Urothelium cell line (cell line): ENCODE data around the gene TSEN2.
"Not testable (repeated sequence)": the region's sequence is repeated elsewhere in the genome, so short reads cannot be mapped to it uniquely, and the experiment has no call there.

Experiments used
- DNase-seq: peaks from one replicate; pipeline ENCODE4 v3.0.0; 2011; ENCODE audit warnings: low spot score, mixed read lengths
- FAIRE-seq: peaks from 2 replicates; lab custom pipeline; 2011; peaks lifted over from hg19 to GRCh38; lab: Jason Lieb, UNC

The TSEN2 gene

DNA sequence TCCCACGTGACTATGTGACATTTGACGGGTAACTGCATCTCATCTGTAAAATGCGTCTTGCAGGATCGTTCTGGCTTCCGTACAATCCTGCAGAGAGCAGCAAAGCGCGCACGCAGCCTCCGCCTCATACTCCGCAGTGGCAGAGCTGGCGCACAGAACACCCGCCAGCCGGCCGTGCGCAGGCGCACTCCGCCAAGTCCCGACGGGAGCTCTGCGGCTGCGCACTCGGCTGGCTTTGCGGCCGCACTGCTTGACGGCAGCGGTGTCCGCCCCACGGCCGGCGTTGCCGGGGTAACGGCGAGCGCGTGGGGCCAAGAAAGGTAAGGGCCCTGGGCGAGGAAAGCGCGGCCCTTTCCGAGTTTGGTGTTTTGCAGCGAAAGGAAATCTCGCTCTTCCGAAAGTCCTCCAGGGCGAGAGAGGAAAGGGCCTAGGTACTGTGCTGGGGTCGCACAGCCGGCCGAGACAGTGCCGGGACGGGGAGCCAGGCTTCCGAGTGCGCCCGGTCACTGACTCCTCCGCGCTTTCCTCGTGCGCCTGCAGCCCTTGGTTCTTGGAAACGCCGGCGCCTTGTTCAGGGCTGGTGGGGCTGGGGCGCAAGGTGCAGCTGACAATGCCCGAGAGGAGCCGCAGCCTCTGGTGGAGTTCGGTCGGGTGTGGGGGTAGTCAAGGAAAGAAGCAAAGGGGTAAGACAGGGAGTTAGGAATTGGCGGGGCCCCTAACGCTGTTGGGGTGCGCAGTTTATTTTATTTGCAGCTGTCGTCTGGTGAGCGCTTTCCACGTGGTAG is at the start of gene TSEN2:
TSS of gene TSEN2 (plus strand) at position 283 of the 785 bp plus-strand sequence. CDS start 5,321 bp downstream, outside the sequence.
- DNase-seq: peak; percentile 99
- FAIRE-seq: peak; percentile 75

DNA sequence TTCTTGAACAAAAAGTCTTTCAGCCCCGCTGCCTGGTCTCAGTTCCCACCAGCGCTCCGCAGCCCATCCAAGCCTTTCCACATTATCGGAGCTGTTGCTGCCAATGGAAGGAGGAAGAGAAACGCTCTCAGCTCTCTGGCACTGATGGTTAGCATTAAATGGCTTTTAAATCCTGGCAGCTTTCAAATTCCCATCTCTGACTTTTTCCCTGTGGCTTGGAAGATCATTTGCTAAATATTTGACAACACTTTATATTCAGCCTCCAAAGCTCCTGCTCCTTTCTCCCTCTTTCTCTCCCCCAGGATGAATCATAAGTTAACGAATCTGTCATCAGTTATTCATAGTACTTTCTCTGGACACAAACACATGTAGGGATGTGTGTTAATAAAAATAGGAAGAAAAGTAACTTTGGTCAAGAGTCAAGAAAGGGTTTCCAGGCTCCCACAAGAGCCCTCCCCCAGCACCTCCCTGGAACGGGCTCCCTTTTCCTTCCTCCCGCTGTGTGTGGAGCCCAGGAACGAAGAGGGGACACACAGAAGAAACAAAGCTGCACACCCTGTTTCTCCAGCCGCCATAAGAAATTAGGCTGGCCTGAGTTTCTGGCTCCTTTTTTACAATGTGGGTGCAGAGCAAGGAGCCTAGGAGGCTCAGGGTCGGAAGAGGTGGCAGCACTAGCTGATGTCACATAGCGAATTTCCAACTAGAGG is 47.6 kb upstream of the TSEN2 start:
- FAIRE-seq: no peak
- DNase-seq: no peak

DNA sequence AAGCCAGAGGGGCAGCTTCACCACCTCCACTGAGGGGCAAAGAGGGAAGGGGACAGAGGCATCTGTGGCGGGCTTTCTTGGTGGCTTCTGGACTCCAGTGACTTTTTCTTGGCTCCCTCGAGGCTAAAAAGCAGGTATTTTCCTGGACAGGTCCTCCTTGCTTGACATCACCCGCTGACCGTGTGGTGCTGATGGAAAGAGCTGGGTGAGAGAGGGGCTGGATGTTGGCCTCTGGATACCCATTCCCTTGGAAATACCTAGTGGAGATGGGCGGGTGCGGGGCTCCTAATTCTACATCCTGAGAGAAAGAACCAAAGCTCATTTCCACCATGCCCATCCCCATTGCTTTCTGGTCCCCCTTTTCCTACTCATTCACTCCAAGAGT is 47.1 kb upstream of the TSEN2 start:
- DNase-seq (no peak), FAIRE-seq (no peak)

DNA sequence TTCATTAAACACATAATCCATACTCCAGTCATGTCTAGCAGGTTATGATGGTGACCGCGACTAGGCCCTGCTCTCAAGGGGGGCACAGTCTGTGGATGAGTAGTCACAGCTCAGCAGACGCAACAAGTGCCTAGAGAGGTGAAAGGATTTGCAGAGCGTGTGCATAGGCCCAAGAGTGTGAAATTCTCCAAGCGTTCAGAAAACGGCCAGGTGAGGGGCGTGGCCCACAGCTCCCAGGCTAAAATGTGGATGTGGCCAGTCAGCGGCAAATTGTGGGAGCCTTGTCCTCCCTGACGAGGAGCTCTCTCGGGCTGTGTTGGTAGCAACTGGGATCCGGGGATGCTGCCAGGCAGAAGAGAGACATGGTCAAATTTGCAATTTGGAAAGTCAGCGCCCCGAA is 46.4 kb upstream of the TSEN2 start:
- FAIRE-seq (no peak), DNase-seq (no peak)

DNA sequence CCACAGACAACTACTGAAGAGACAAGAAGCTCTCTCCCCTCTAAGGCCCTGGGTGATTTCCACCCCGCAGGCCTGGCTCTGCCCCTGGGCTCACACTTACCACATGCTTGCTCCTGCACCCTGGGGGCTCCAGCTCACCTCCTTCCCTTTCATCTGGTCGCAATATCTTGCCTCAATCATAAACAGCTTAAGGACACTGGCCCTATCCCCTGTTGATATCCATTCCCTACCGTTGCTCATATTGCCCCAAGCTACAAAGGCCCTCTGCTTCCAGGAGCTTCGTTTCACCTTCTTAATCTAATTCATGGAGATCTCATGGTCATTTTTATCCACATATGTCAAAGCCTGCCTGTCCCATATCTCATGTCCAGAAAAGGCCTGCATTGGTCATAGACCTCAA is 46.0 kb upstream of the TSEN2 start:
- no peak for FAIRE-seq
- DNase-seq: no peak

DNA sequence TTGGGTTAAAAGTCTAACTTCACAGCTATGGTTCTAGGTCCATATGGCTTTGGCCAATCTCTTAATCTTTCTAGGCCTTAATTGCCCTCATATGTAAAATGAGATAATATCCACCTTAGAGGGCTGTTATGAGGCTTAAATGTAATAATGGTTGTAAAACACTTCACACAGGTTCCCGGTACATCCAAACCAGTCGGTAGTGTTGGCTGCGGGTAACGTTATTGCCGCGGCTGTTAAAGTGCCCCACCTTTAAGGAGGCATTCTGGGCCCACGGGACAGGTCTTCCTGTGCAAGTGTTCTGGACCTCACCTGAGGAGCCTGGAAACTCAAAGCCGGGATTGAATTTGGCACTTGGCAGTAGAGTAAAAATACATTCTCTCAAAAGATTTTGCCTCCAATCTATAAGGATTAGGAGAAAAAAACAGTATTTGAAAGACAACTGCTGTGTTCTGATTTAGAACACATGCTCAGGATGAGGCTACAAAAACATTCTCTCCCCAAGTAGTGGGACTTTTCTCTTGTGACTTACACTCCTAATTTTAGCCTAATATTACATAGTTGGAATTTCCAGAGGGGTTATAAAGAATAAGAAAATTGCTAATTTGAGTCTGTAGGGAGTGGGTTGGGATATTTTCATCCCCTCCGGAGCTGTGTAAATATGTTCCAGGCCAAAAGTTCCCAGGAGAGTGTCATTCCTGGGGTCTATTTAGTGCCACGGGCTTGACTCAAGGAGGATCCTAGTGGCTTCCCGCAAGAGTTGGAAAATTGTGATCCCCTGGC is 44.9 kb upstream of the TSEN2 start:
- FAIRE-seq (no peak), DNase-seq (no peak)

DNA sequence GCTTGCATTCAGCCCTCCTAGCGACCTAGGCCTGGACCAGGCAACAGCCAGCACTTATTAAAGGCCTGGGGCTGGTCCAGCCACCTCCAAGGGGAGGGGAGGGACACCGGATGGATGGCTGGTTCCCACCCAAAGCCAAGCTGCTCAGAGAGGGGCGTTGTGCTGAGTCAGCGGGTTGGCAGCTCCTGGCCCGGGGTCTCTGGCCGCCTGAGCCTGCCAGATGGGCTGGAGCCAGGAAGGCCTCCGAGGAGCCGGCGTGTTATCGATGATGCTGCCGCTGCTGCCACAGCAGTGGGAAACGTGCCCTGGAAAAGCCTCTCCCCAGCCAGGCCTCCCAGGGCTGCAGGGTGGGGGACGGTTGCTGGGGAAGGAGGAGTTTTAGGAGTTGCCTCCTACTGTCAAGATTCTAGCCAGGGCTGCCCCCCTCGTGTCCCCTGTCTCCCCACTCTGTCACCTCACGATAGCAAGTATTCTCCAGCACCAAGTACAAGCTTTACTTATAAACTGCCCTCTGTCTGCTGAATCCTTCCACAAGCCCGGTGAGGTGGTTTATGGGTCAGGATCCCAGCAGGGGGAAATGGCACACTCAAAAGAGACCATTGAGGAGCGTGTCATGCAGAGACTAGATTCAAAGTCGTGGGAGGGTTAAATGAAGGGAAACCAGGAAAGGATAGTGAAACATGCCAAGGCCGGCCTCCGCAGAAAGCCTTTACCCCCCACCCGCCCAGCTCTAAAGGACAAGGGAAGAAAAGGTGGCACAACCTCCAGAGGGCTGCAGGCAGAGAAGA is 43.2 kb upstream of the TSEN2 start:
- no peak for FAIRE-seq

DNA sequence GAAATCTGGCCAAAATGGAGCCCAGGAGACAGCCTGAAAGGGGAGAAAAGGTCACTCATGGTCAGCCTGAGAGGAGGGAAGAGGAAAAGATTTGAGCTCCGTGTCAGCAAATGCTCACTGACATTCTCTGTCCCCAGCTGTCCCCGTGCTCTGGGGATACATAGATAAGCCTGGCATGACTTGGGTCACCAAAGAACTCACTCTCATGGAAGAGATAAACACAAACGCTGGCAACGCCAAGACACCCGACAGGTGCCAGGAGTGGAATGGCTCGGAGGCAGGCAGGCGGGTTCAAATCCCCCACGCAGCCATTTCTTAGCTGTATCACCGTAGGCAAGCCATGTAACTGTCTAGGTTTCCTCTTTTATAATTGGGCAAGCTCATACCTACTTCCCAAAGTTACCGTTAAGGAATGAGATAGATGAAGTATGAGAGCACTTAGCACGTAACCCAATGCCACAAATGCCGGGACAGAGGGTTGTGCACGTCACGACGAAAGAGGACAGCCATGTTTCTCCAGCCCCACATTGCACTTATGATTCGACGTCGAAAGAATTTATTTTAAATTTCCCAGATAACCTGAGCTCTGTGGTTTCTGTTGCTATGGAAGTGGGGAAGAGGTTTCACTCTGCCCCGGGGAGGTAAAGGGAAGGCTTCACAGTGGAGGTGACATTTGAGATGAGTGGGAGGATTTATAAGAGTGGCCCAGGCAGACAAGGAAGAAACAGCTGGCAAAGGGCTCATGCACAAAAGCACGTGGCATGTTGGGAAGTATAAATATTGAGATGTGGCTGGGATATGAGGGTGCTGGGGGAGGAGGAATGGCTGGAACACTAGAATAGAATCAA is 41.4 kb upstream of the TSEN2 start:
- FAIRE-seq (no peak), DNase-seq (peak; percentile 34)

More for the DNA sequence above, 43.2 kb upstream of the TSEN2 start:
- peak; percentile 40 for DNase-seq

DNA sequence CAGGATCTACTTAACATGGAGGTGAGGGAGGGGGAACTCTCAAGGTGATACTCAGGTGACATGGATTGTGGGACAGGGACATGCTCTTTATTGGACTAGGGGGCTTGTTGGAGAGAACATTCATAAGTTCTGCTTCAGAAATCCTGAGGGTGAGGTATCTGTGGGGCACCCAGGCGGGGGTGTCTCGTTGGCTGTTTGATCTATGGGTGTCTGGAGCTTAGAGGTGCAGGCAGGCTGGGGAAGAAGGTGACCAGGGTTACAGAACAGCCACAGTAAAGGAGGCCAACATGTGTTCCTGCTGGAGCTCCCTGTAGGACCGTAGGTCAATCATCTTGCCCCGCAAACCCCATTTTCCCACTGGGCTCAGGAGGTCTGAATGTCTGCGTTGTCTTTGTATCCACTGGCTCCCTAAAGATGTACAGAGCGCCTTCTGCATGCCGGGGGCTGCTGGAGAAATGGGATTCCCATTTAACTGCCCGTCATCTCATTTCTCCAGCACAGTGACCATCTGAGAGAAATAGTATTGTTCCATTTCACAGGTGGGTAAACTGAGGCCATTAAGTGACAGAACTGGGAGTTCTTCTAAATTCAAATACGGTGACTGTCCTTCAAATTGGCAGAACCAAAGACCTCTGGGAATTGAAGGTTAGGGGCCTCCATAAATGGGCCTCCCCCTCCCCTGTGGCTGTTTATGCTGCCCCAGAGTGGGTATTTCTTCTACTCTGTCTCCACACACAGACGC is 40.3 kb upstream of the TSEN2 start:
- FAIRE-seq: no peak

DNA sequence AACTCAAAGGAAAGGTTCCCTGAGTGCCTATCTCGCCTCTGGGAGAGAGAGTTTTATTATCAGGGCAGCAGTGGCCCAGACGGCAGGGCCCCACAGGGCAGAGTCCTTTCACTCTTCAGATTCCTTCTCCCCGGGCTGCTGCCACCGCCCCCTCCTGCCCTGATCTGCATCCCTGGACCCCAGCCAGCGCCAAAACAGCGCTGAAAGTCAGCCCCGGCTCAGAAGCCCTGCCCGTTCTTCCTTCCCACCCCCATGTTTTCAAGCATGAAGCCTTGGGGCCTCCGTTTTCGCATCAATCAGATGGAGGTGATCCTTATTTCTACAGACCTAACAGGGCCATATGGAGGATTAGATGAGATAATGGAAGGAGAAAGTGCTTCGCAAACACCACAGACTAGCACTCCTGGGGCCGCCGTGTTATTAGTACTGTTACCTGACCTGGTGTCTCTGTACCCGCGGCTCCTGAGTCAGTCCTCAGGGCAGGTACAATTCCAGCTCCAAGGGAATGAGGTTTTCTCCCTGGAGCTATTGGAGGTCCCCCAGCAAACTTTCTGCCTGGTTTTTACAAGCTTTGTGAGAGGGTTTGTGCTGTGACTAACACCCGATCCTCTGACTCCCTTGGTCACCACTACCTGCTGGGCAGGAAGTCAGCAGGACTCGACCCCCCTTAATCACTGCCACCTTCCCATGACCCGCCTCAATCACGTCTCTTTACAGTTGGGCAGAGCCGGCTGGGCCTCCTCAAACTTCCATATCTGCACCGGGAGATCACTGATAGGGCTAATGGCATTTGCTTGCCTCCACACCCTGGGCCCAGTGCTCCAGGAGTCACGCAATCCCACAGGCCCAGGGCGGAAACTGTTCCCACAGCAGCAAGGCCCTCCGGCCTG is 39.5 kb upstream of the TSEN2 start:
- DNase-seq: peak; percentile 69
- no peak for FAIRE-seq

More for the DNA sequence above, 40.3 kb upstream of the TSEN2 start:
- no peak for DNase-seq

DNA sequence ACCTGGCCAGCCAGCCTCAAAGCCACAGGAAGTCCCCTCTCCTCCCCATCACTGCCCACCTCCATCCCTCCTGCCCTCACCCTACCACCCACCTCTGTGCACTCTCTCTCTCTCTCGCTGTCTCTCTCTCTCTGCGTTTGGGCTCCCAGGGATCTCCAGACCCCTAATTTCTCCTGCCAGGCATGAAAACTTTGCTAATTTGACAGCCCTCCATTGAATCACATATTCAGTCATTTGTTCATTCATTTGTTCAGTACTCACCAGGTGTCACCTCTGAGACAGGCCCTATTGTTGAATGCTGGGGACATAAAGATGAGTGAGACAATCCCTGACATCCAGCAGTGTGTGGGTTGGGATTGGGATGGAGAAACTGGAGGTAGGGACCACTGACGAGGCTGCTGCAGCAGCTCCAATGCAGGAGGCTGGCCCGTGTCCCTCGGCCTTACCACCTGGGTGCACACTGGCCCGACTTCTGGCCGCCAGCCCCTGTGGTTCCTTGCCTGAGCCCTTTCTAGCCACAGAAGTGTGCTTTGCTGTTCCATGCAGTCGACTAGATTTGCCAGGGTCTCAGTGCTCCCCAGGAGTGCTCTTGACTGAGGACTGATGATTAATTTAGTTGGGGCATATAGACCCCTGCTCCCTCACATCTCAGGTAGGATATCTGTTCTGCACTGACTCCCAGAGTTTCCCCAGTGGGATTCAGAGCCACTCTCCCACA is 38.6 kb upstream of the TSEN2 start:
- FAIRE-seq (no peak), DNase-seq (no peak)

DNA sequence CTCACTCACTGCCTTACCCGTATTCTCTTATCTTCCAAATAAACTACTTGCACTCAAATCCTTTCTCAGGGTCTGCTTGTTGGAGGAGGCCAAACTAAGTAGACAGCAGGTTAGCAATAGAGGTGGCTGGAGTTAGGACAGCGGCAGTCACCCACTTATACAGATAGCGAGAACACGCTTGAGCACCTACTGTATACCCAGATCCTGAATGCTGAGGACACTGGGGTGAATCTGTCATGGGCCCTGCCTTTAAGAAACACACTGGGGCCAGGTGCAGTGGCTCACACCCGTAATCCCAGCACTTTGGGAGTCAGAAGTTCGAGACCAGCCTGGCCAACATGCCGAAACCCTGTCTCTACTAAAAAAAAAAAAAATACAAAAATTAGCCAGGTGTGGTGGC is 38.0 kb upstream of the TSEN2 start:
- FAIRE-seq: no peak

DNA sequence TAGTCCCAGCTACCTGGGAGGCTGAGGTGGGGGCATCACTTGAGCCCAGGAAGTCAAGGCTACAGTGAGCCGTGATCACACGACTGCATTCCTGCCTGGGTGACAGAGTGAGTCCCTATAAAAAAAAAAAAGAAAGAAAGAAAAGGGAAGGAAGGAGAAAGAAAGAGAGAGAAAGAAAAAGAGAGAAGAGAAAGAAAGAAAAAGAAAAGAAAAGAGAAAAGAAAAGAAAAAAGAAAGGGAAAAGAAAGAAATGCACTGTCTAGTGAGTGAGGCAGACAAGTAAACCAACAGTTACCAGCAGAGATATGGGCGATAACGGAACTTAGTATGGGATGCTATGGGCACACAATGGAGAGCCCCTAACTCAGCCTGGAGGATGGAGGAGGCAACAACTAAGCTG is 37.2 kb upstream of the TSEN2 start:
- DNase-seq (no peak), FAIRE-seq (no peak)

More for the DNA sequence above, 38.0 kb upstream of the TSEN2 start:
- no peak for DNase-seq

DNA sequence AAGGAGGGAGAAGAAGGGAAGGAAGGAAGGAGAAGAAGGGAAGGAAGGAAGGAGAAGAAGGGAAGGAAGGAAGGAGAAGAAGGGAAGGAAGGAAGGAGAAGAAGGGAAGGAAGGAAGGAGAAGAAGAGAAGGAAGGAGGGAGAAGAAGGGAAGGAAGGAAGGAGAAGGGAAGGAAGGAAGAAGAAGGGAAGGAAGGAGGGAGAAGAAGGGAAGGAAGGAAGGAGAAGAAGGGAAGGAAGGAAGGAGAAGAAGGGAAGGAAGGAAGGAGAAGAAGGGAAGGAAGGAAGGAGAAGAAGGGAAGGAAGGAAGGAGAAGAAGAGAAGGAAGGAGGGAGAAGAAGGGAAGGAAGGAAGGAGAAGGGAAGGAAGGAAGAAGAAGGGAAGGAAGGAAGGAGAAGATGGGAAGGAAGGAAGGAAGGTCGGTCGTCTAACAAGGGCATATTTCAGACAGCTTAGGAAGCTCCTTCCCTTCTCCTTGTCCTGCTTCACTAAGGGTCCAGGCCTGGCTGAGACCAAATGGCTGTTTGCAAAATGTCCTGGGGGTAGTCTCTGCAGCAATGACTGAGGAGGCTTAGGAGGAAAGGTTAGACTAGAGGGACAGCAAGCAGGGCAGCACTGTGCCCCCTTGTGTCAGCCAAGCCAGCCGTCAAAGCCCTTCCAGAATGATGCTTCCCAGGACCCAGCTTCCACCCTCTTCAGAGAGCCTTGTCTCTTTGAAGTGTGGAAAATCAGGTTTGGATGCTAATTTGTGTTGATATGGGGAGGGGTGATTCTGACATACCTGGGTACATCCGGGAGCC is 35.7 kb upstream of the TSEN2 start:
- FAIRE-seq, DNase-seq: not testable (repeated sequence)

DNA sequence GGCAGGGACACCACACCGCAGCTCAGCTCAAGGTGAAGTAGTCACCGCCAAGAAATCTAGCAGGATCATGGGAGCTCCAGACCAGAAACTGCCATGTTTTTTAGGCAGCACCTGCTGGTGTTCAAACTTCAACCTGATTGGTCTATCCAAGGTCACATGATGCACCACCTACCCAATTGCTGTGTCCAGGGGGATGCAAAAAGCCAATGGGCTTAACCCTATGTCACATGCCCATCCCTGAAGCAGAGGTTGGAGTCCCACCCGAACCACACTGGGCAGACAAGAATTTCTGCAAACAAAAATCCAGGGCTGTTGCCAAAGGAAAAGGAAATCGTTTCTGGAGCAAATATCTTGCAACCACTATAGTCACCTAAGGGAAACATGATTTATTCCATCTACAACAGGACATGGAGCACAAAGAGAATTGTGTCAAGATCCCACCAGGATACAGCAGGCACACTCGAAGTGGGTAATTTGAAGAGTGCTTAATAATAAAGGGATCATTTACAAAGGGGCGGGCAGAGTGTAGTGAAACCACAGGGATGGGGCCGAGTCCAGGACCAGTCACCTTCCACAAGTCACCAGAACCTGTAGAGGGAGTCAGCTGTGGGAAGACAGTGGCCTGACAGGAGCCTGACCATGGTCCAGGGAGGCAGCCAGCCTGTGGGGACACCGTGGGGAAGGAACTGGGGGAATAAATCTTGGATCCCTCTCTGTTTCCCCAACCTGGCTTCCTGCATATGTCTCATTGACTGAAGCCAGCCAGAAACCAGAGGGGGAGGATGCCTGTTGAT is 34.2 kb upstream of the TSEN2 start:
- DNase-seq (no peak), FAIRE-seq (no peak)

DNA sequence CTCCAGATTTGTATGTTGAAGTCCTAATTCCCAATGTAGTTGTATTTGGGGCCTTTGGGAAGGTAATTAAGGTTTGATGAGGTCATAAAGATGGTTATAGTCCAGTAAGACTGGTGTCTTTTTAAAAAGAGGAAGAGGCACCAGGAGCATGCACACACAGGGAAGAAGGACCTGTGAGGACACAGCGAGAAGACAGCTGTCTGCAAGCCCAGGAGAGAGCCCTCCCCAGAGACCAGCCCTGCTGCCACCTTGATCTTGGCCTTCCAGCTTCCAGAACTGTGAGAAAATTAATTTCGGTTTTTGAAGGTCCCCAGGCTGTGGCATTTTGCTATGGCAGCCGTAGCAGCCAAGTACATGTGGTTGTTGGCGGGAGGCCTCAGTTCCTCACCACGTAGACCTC is 32.8 kb upstream of the TSEN2 start:
- no peak for FAIRE-seq
- DNase-seq: no peak
